ENCODE data around the gene LRRFIP1. TPM values are rescaled to one million over a fixed set of nuclear protein-coding genes. Genes with fewer than 3 reads are reported as not detected.
A peak's percentile ranks its signal among the peaks of the same experiment; 100 is the strongest.
"Not testable (repeated sequence)": the region's sequence is repeated elsewhere in the genome, so short reads cannot be mapped to it uniquely, and the experiment has no call there.

The LRRFIP1 gene
- total RNA-seq, 1 experiment from 2014 or later, result 29.9 TPM

- DNase-seq (ENCODE audit: low read depth), result no peak
Observed at GRCh38 chr2:237661799-237662328, 34.5 kb downstream of the LRRFIP1 start.

GRCh38 chr2:237662671-237663093, 35.3 kb downstream of the LRRFIP1 start:
- DNase-seq (ENCODE audit: low read depth), result peak; percentile 95

GRCh38 chr2:237663517-237664110, 36.2 kb downstream of the LRRFIP1 start:
- no peak for DNase-seq (ENCODE audit: low read depth)

GRCh38 chr2:237664151-237664550, 36.8 kb downstream of the LRRFIP1 start:
- no peak for DNase-seq (ENCODE audit: low read depth)

GRCh38 chr2:237665713-237666143, 38.3 kb downstream of the LRRFIP1 start:
- no peak for DNase-seq (ENCODE audit: low read depth)

- no peak for DNase-seq (ENCODE audit: low read depth)
Observed at GRCh38 chr2:237666606-237667005, 39.2 kb downstream of the LRRFIP1 start.

- not testable (repeated sequence) for DNase-seq (ENCODE audit: low read depth)
Observed at GRCh38 chr2:237667050-237667576, 39.7 kb downstream of the LRRFIP1 start.

- no peak for DNase-seq (ENCODE audit: low read depth)
Observed at GRCh38 chr2:237667893-237668292, 40.5 kb downstream of the LRRFIP1 start.

- no peak for DNase-seq (ENCODE audit: low read depth)
Observed at GRCh38 chr2:237668440-237668839, 41.1 kb downstream of the LRRFIP1 start.

- DNase-seq (ENCODE audit: low read depth), result no peak
Observed at GRCh38 chr2:237669283-237669627, 41.9 kb downstream of the LRRFIP1 start.

- DNase-seq (ENCODE audit: low read depth), result peak; percentile 41
Observed at GRCh38 chr2:237669628-237670392, 42.4 kb downstream of the LRRFIP1 start.

- no peak for DNase-seq (ENCODE audit: low read depth)
Observed at GRCh38 chr2:237670641-237671040, 43.3 kb downstream of the LRRFIP1 start.

- no peak for DNase-seq (ENCODE audit: low read depth)
Observed at GRCh38 chr2:237671466-237672138, 44.2 kb downstream of the LRRFIP1 start.

GRCh38 chr2:237672731-237673129, 45.3 kb downstream of the LRRFIP1 start:
- DNase-seq (ENCODE audit: low read depth), result no peak

- DNase-seq (ENCODE audit: low read depth), result peak; percentile 22
Observed at GRCh38 chr2:237673130-237674001, 46.0 kb downstream of the LRRFIP1 start.

- DNase-seq (ENCODE audit: low read depth), result peak; percentile 84
Observed at GRCh38 chr2:237674731-237675276, 47.4 kb downstream of the LRRFIP1 start.

GRCh38 chr2:237675316-237675715, 47.9 kb downstream of the LRRFIP1 start:
- no peak for DNase-seq (ENCODE audit: low read depth)

- DNase-seq (ENCODE audit: low read depth), result no peak
Observed at GRCh38 chr2:237680702-237681478, 53.5 kb downstream of the LRRFIP1 start.

- DNase-seq (ENCODE audit: low read depth), result no peak
Observed at GRCh38 chr2:237682151-237682550, 54.8 kb downstream of the LRRFIP1 start.
